Measurements from ENCODE around the gene ERVV-1.
A peak's percentile ranks its signal among the peaks of the same experiment; 100 is the strongest.

Gene ERVV-1

GRCh38 chr19:53034054-53034453 is 20.3 kb downstream of the ERVV-1 start:
- DNase-seq = no peak

- no peak for DNase-seq
Observed at GRCh38 chr19:53034948-53035675, 21.4 kb downstream of the ERVV-1 start.

GRCh38 chr19:53037101-53038097 is 23.7 kb downstream of the ERVV-1 start:
- DNase-seq = no peak

- no peak for DNase-seq
Observed at GRCh38 chr19:53041366-53041765, 27.6 kb downstream of the ERVV-1 start.

GRCh38 chr19:53045536-53045935 is 31.8 kb downstream of the ERVV-1 start:
- DNase-seq = no peak

- no peak for DNase-seq
Observed at GRCh38 chr19:53047379-53047778, 33.7 kb downstream of the ERVV-1 start.

GRCh38 chr19:53055117-53055516 is 41.4 kb downstream of the ERVV-1 start:
- DNase-seq = no peak

- peak; percentile 30 for DNase-seq
Observed at GRCh38 chr19:53057904-53058580, 44.3 kb downstream of the ERVV-1 start.

All from NCI-H2029 treated with DMSO at 0.1 percent for 48 hours (cell line).